ENCODE results near the gene PRKCE.
A peak's percentile ranks its signal among the peaks of the same experiment; 100 is the strongest.

- peak in 3 of 4 donors; percentile 29 to 43 (median 30) for TF ChIP-seq CTCF (IDR thresholded peaks at IDR 0.05)
- TF ChIP-seq POLR2A (IDR thresholded peaks at IDR 0.05) = peak; percentile 8
Observed at GRCh38 chr2:45610281-45611019, 41.0 kb upstream of the PRKCE start.
